Endothelial cell of umbilical vein (primary cell): ENCODE results near the gene RMC1.

Source experiments
- EZH2 ChIP-seq: IDR thresholded peaks from 2 replicates; pipeline ENCODE4 v1.6.1; 2012; ENCODE audit warnings: borderline replicate concordance, low read depth, mild to moderate bottlenecking, moderate library complexity, low read length, inconsistent platforms; ENCODE audit not compliant: severe bottlenecking
- GATA2 ChIP-seq: IDR thresholded peaks from 2 replicates; pipeline ENCODE4 v1.7.0; 2011; ENCODE audit warnings: low read depth, mild to moderate bottlenecking, moderate library complexity, mixed read lengths, low read length; ENCODE audit not compliant: insufficient read length, insufficient read depth
- MAX ChIP-seq: IDR thresholded peaks from 2 replicates; pipeline ENCODE4 v1.6.1; 2011; ENCODE audit not compliant: insufficient read depth, insufficient read length
- POLR2A ChIP-seq: IDR thresholded peaks from 2 replicates; pipeline ENCODE4 v1.6.1; 2012; ENCODE audit warnings: low read depth, mild to moderate bottlenecking, control low read depth, low read length
- TF ChIP-seq, protein P1 (sequence below), 2 donors: IDR thresholded peaks; 1 replicate in 1 of 2; 2 replicates in 1 of 2; pipeline ENCODE4 v1.5.1; 2011; ENCODE audit warnings: low read length in 2 of 2, mild to moderate bottlenecking in 2 of 2, moderate library complexity in 2 of 2, control low read depth in 1 of 2, inconsistent platforms in 1 of 2, low read depth in 1 of 2; ENCODE audit not compliant: insufficient read depth in 1 of 2; ENCODE audit errors: extremely low read depth in 1 of 2

DNA sequence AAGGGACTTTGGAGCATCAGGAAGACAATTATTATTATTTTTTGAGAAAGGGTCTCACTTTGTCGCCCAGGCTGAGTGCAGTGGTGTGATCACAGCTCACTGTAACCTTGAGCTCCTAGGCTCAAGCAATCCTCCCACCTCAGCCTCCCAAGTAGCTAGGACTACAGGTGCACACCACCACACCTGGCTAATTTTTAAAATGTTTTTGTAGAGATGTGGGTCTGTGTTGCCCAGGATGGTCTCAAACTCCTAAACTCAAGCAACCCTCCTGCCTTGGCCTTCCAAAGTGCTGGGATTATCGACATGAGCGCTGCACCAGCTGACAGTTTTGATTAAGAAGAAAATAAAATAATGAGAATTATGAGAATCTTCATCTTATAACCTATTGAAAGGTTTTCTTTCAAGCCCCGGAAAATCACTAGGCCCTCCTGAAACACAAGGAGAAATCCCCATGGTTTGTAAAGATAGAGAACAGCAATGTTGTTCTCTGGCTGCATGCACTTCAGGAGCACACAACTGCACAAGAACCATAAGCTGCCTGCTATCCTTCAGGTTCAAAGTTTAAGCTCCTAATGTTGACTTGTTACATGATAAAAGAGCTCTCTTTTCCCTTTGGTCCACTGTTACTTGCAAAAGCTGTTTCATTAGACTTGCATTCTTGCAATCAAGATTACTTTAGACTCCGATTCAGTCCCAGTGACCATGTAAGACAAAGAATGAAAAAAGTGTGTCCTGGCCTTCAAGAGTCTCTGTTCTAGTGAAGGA, 66.2 kb downstream of the RMC1 start:
- TF ChIP-seq, protein P1, sequence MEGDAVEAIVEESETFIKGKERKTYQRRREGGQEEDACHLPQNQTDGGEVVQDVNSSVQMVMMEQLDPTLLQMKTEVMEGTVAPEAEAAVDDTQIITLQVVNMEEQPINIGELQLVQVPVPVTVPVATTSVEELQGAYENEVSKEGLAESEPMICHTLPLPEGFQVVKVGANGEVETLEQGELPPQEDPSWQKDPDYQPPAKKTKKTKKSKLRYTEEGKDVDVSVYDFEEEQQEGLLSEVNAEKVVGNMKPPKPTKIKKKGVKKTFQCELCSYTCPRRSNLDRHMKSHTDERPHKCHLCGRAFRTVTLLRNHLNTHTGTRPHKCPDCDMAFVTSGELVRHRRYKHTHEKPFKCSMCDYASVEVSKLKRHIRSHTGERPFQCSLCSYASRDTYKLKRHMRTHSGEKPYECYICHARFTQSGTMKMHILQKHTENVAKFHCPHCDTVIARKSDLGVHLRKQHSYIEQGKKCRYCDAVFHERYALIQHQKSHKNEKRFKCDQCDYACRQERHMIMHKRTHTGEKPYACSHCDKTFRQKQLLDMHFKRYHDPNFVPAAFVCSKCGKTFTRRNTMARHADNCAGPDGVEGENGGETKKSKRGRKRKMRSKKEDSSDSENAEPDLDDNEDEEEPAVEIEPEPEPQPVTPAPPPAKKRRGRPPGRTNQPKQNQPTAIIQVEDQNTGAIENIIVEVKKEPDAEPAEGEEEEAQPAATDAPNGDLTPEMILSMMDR (IDR thresholded peaks at IDR 0.05; ENCODE audit: extremely low read depth in 1 of 2, insufficient read depth in 1 of 2, low read depth in 1 of 2, low read length in 2 of 2), result no peak
- no peak for TF ChIP-seq POLR2A
- TF ChIP-seq MAX, result no peak
- no peak for TF ChIP-seq EZH2
- no peak for TF ChIP-seq GATA2
